ENCODE data around the gene CDK17.
"Not testable (repeated sequence)": the region's sequence is repeated elsewhere in the genome, so short reads cannot be mapped to it uniquely, and the experiment has no call there.

Gene CDK17

GRCh38 chr12:96354844-96355534 lies 45.2 kb downstream of the CDK17 start:
- DNase-seq (ENCODE audit: low read depth): no peak

GRCh38 chr12:96354326-96354725 lies 45.9 kb downstream of the CDK17 start:
- no peak for DNase-seq (ENCODE audit: low read depth)

- no peak for DNase-seq (ENCODE audit: low read depth)
Observed at GRCh38 chr12:96352161-96352835, 47.9 kb downstream of the CDK17 start.

- DNase-seq (ENCODE audit: low read depth): no peak
Observed at GRCh38 chr12:96350982-96351381, 49.3 kb downstream of the CDK17 start.

- DNase-seq (ENCODE audit: low read depth): no peak
Observed at GRCh38 chr12:96347130-96347699, 53.0 kb downstream of the CDK17 start.

GRCh38 chr12:96346716-96347115 lies 53.5 kb downstream of the CDK17 start:
- not testable (repeated sequence) for DNase-seq (ENCODE audit: low read depth)

- no peak for DNase-seq (ENCODE audit: low read depth)
Observed at GRCh38 chr12:96344124-96344695, 56.0 kb downstream of the CDK17 start.

- DNase-seq (ENCODE audit: low read depth): no peak
Observed at GRCh38 chr12:96343347-96343954, 56.8 kb downstream of the CDK17 start.

GRCh38 chr12:96339666-96340065 lies 60.6 kb downstream of the CDK17 start:
- DNase-seq (ENCODE audit: low read depth): not testable (repeated sequence)

- no peak for DNase-seq (ENCODE audit: low read depth)
Observed at GRCh38 chr12:96338852-96339471, 61.3 kb downstream of the CDK17 start.

GRCh38 chr12:96337953-96338352 lies 62.3 kb downstream of the CDK17 start:
- no peak for DNase-seq (ENCODE audit: low read depth)

- no peak for DNase-seq (ENCODE audit: low read depth)
Observed at GRCh38 chr12:96336489-96336888, 63.8 kb downstream of the CDK17 start.

GRCh38 chr12:96335270-96335669 lies 65.0 kb downstream of the CDK17 start:
- DNase-seq (ENCODE audit: low read depth): no peak

GRCh38 chr12:96334502-96334901 lies 65.7 kb downstream of the CDK17 start:
- DNase-seq (ENCODE audit: low read depth): no peak

GRCh38 chr12:96329545-96329944 lies 70.7 kb downstream of the CDK17 start:
- DNase-seq (ENCODE audit: low read depth): no peak

GRCh38 chr12:96329018-96329417 lies 71.2 kb downstream of the CDK17 start:
- DNase-seq (ENCODE audit: low read depth): no peak

- no peak for DNase-seq (ENCODE audit: low read depth)
Observed at GRCh38 chr12:96327889-96328288, 72.3 kb downstream of the CDK17 start.

GRCh38 chr12:96327346-96327745 lies 72.9 kb downstream of the CDK17 start:
- DNase-seq (ENCODE audit: low read depth): no peak

GRCh38 chr12:96326628-96327227 lies 73.5 kb downstream of the CDK17 start:
- DNase-seq (ENCODE audit: low read depth): no peak

- no peak for DNase-seq (ENCODE audit: low read depth)
Observed at GRCh38 chr12:96323906-96324305, 76.3 kb downstream of the CDK17 start.

GRCh38 chr12:96322720-96323119 lies 77.5 kb downstream of the CDK17 start:
- DNase-seq (ENCODE audit: low read depth): no peak

- DNase-seq (ENCODE audit: low read depth): no peak
Observed at GRCh38 chr12:96321941-96322340, 78.3 kb downstream of the CDK17 start.
